ENCODE data around the gene MYRFL.

The MYRFL gene

GRCh38 chr12:69978020-69978419 lies 153.0 kb downstream of the MYRFL start:
- H3K79me2 ChIP-seq (ENCODE audit: low read length): no peaks in the 10 kb centered on the region
- no peaks in the 10 kb centered on the region for H4K20me1 ChIP-seq (ENCODE audit: insufficient read depth, low read length)
- H3K27me3 ChIP-seq (ENCODE audit: low read depth, low read length): no peaks in the 10 kb centered on the region
- H3K4me1 ChIP-seq (ENCODE audit: low read length): no peaks in the 10 kb centered on the region
- TF ChIP-seq, protein P1, sequence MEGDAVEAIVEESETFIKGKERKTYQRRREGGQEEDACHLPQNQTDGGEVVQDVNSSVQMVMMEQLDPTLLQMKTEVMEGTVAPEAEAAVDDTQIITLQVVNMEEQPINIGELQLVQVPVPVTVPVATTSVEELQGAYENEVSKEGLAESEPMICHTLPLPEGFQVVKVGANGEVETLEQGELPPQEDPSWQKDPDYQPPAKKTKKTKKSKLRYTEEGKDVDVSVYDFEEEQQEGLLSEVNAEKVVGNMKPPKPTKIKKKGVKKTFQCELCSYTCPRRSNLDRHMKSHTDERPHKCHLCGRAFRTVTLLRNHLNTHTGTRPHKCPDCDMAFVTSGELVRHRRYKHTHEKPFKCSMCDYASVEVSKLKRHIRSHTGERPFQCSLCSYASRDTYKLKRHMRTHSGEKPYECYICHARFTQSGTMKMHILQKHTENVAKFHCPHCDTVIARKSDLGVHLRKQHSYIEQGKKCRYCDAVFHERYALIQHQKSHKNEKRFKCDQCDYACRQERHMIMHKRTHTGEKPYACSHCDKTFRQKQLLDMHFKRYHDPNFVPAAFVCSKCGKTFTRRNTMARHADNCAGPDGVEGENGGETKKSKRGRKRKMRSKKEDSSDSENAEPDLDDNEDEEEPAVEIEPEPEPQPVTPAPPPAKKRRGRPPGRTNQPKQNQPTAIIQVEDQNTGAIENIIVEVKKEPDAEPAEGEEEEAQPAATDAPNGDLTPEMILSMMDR (IDR thresholded peaks at IDR 0.05; ENCODE audit: low read depth, low read length): no peak
- TF ChIP-seq EZH2phosphoT487 (IDR thresholded peaks at IDR 0.05; ENCODE audit: low read depth): no peak
- no peak overlapping the region for H2AFZ ChIP-seq (ENCODE audit: low read depth, low read length)
- H3K4me2 ChIP-seq (ENCODE audit: low read length): no peak overlapping the region
- no peak overlapping the region for H3K27ac ChIP-seq (ENCODE audit: low read length)
- no peaks in the 10 kb centered on the region for H3K9me3 ChIP-seq (ENCODE audit: insufficient read depth, low read length)
- no peak overlapping the region for H3K9ac ChIP-seq (ENCODE audit: low read length)
- H3K4me3 ChIP-seq (ENCODE audit: low read length): no peak overlapping the region
- no peaks in the 10 kb centered on the region for H3K36me3 ChIP-seq (replicated peaks; ENCODE audit: low read depth, low read length)

GRCh38 chr12:69981881-69982475 lies 157.0 kb downstream of the MYRFL start:
- Histone ChIP-seq H3K4me3 (ENCODE audit: low read length) (no peak overlapping the region), H3K4me2 (ENCODE audit: low read length) (no peak overlapping the region), H3K36me3 (replicated peaks; ENCODE audit: low read depth, low read length) (no peaks in the 10 kb centered on the region), H3K79me2 (ENCODE audit: low read length) (no peaks in the 10 kb centered on the region), H2AFZ (ENCODE audit: low read depth, low read length) (no peak overlapping the region), H3K27ac (ENCODE audit: low read length) (no peak overlapping the region), H3K4me1 (ENCODE audit: low read length) (no peaks in the 10 kb centered on the region), H4K20me1 (ENCODE audit: insufficient read depth, low read length) (no peaks in the 10 kb centered on the region), H3K9me3 (ENCODE audit: insufficient read depth, low read length) (no peaks in the 10 kb centered on the region), H3K27me3 (ENCODE audit: low read depth, low read length) (no peaks in the 10 kb centered on the region), H3K9ac (ENCODE audit: low read length) (no peak overlapping the region)
- TF ChIP-seq, protein P1 (IDR thresholded peaks at IDR 0.05; ENCODE audit: low read depth, low read length): no peak
- TF ChIP-seq EZH2phosphoT487 (IDR thresholded peaks at IDR 0.05; ENCODE audit: low read depth): no peak

DNA sequence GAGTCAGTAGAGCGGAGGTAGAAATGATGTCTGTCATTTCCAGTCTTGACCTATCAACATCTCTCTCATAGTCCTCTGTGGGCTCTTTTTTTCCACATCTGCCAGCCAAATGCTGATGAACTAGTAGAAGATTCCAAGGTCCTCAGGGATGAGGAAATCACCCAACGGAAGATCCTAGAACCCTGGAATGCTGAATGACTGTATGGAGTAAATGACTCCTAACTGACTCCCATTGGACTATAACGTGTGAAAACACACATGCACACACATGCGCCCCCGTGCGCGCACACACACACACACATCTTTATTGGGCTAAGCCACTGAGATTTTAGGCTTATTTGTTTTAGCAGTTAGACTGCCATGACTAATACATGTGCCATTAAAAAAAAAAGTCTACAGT lies 159.2 kb downstream of the MYRFL start:
- Histone ChIP-seq H3K27me3 (ENCODE audit: low read depth, low read length) (no peaks in the 10 kb centered on the region), H3K4me1 (ENCODE audit: low read length) (no peaks in the 10 kb centered on the region), H4K20me1 (ENCODE audit: insufficient read depth, low read length) (no peaks in the 10 kb centered on the region), H3K9me3 (ENCODE audit: insufficient read depth, low read length) (no peaks in the 10 kb centered on the region), H3K9ac (ENCODE audit: low read length) (no peak overlapping the region), H3K36me3 (replicated peaks; ENCODE audit: low read depth, low read length) (no peaks in the 10 kb centered on the region), H3K79me2 (ENCODE audit: low read length) (no peaks in the 10 kb centered on the region), H2AFZ (ENCODE audit: low read depth, low read length) (no peak overlapping the region), H3K4me2 (ENCODE audit: low read length) (no peak overlapping the region), H3K4me3 (ENCODE audit: low read length) (no peak overlapping the region), H3K27ac (ENCODE audit: low read length) (no peak overlapping the region)
- TF ChIP-seq, protein P1 (IDR thresholded peaks at IDR 0.05; ENCODE audit: low read depth, low read length): no peak
- no peak for TF ChIP-seq EZH2phosphoT487 (IDR thresholded peaks at IDR 0.05; ENCODE audit: low read depth)

DNA sequence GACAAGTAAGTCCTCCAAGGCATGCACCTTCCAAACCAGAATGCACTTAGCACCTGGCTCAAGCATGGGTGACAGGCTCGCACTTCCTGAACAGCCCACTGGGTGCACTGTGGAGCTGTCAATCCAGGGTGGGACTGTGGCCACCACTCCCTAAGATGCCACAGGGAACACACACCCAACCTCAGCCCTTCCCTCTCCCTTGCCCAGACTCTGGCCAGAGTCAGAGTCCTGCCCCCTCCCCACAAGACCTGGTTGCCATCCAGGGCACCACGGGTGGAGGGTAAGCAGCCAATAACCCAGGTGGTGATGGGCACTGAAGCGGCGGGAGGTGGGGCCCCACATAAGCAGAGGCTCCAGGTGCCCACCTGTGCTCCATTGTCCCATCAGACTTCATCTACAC lies 160.6 kb downstream of the MYRFL start:
- Histone ChIP-seq H3K4me1 (ENCODE audit: low read length) (no peaks in the 10 kb centered on the region), H3K27ac (ENCODE audit: low read length) (no peak overlapping the region), H4K20me1 (ENCODE audit: insufficient read depth, low read length) (no peaks in the 10 kb centered on the region), H3K27me3 (ENCODE audit: low read depth, low read length) (no peaks in the 10 kb centered on the region), H3K36me3 (replicated peaks; ENCODE audit: low read depth, low read length) (no peaks in the 10 kb centered on the region), H3K9me3 (ENCODE audit: insufficient read depth, low read length) (no peaks in the 10 kb centered on the region), H3K79me2 (ENCODE audit: low read length) (no peaks in the 10 kb centered on the region), H3K4me2 (ENCODE audit: low read length) (no peak overlapping the region), H3K9ac (ENCODE audit: low read length) (no peak overlapping the region), H2AFZ (ENCODE audit: low read depth, low read length) (no peak overlapping the region), H3K4me3 (ENCODE audit: low read length) (no peak overlapping the region)
- TF ChIP-seq, protein P1 (IDR thresholded peaks at IDR 0.05; ENCODE audit: low read depth, low read length): peak; percentile 50
- no peak for TF ChIP-seq EZH2phosphoT487 (IDR thresholded peaks at IDR 0.05; ENCODE audit: low read depth)

Measured in OCI-LY3 (cell line).